ENCODE measurements around the gene FIP1L1.

FIP1L1 gene

GRCh38 chr4:53419208-53419607 is 41.8 kb downstream of the FIP1L1 start:
- Histone ChIP-seq H3K36me3 (ENCODE audit: control insufficient read depth, insufficient read depth, low read length) (no peaks in the 10 kb centered on the region), H3K4me1 (ENCODE audit: control insufficient read depth, insufficient read depth, low read length) (no peaks in the 10 kb centered on the region), H3K27me3 (ENCODE audit: control insufficient read depth, insufficient read depth, low read length) (no peaks in the 10 kb centered on the region), H3K9ac (ENCODE audit: low read length) (no peak overlapping the region), H3K4me3 (ENCODE audit: low read length) (no peak overlapping the region), H3K9me3 (ENCODE audit: control insufficient read depth, low read length) (no peaks in the 10 kb centered on the region)

DNA sequence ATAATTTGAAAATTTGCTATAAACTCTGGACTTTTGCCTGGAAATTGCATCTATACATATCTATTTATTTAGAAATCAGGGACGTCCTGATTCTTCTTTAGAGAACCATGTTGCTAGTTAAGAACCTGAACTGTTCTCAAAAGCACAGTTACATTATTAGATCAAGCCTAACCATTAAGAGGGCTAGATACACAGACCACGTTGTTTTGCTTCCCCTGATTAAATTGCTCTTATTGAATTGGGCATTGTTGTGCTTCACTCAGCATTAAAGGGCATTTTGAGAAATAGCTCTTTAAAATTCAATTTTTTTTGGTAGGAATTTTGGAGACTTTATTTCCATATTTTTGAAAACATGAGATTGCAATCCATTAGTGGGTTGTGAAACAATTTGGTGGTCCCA is 44.4 kb downstream of the FIP1L1 start:
- H3K4me3 ChIP-seq (ENCODE audit: low read length): no peak overlapping the region
- H3K4me1 ChIP-seq (ENCODE audit: control insufficient read depth, insufficient read depth, low read length): no peaks in the 10 kb centered on the region
- H3K27me3 ChIP-seq (ENCODE audit: control insufficient read depth, insufficient read depth, low read length): no peaks in the 10 kb centered on the region
- no peak overlapping the region for H3K9ac ChIP-seq (ENCODE audit: low read length)
- no peaks in the 10 kb centered on the region for H3K36me3 ChIP-seq (ENCODE audit: control insufficient read depth, insufficient read depth, low read length)
- no peaks in the 10 kb centered on the region for H3K9me3 ChIP-seq (ENCODE audit: control insufficient read depth, low read length)

- H3K9me3 ChIP-seq (ENCODE audit: control insufficient read depth, low read length): no peaks in the 10 kb centered on the region
- no peak overlapping the region for H3K9ac ChIP-seq (ENCODE audit: low read length)
Observed at GRCh38 chr4:53422367-53422766, 44.9 kb downstream of the FIP1L1 start.

GRCh38 chr4:53424280-53424679 is 46.8 kb downstream of the FIP1L1 start:
- Histone ChIP-seq H3K36me3 (ENCODE audit: control insufficient read depth, insufficient read depth, low read length) (no peaks in the 10 kb centered on the region), H3K4me3 (ENCODE audit: low read length) (no peak overlapping the region), H3K9ac (ENCODE audit: low read length) (no peak overlapping the region), H3K4me1 (ENCODE audit: control insufficient read depth, insufficient read depth, low read length) (no peaks in the 10 kb centered on the region), H3K9me3 (ENCODE audit: control insufficient read depth, low read length) (no peaks in the 10 kb centered on the region), H3K27me3 (ENCODE audit: control insufficient read depth, insufficient read depth, low read length) (no peaks in the 10 kb centered on the region)

More at GRCh38 chr4:53422367-53422766, 44.9 kb downstream of the FIP1L1 start:
- no peaks in the 10 kb centered on the region for H3K36me3 ChIP-seq (ENCODE audit: control insufficient read depth, insufficient read depth, low read length)
- no peak overlapping the region for H3K4me3 ChIP-seq (ENCODE audit: low read length)
- no peaks in the 10 kb centered on the region for H3K4me1 ChIP-seq (ENCODE audit: control insufficient read depth, insufficient read depth, low read length)
- no peaks in the 10 kb centered on the region for H3K27me3 ChIP-seq (ENCODE audit: control insufficient read depth, insufficient read depth, low read length)

DNA sequence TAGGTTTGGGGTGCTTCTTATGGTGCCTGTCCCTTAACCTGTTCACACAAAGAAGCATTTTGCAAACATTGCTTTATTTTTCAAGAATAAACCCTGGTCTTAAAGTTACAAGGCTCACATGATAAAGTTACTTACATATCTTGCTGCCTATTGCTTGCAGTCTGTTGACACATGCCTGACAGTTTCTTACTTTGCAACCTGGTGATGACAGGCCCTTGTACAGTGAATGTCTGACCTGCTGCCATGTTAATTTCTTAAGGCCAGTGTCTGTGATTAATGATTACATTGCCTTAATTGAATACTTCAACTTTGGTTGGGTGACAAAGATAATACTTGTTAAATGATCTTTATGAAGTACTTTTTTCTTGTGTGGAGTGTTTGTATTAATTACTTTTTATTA is 49.9 kb downstream of the FIP1L1 start:
- no peaks in the 10 kb centered on the region for H3K36me3 ChIP-seq (ENCODE audit: control insufficient read depth, insufficient read depth, low read length)
- no peaks in the 10 kb centered on the region for H3K4me1 ChIP-seq (ENCODE audit: control insufficient read depth, insufficient read depth, low read length)

GRCh38 chr4:53431052-53431451 is 53.6 kb downstream of the FIP1L1 start:
- no peak overlapping the region for H3K4me3 ChIP-seq (ENCODE audit: low read length)
- H3K4me1 ChIP-seq (ENCODE audit: control insufficient read depth, insufficient read depth, low read length): no peaks in the 10 kb centered on the region
- H3K36me3 ChIP-seq (ENCODE audit: control insufficient read depth, insufficient read depth, low read length): no peaks in the 10 kb centered on the region

More for the DNA sequence above, 49.9 kb downstream of the FIP1L1 start:
- Histone ChIP-seq H3K27me3 (ENCODE audit: control insufficient read depth, insufficient read depth, low read length) (no peaks in the 10 kb centered on the region), H3K4me3 (ENCODE audit: low read length) (no peak overlapping the region), H3K9ac (ENCODE audit: low read length) (no peak overlapping the region), H3K9me3 (ENCODE audit: control insufficient read depth, low read length) (no peaks in the 10 kb centered on the region)

DNA sequence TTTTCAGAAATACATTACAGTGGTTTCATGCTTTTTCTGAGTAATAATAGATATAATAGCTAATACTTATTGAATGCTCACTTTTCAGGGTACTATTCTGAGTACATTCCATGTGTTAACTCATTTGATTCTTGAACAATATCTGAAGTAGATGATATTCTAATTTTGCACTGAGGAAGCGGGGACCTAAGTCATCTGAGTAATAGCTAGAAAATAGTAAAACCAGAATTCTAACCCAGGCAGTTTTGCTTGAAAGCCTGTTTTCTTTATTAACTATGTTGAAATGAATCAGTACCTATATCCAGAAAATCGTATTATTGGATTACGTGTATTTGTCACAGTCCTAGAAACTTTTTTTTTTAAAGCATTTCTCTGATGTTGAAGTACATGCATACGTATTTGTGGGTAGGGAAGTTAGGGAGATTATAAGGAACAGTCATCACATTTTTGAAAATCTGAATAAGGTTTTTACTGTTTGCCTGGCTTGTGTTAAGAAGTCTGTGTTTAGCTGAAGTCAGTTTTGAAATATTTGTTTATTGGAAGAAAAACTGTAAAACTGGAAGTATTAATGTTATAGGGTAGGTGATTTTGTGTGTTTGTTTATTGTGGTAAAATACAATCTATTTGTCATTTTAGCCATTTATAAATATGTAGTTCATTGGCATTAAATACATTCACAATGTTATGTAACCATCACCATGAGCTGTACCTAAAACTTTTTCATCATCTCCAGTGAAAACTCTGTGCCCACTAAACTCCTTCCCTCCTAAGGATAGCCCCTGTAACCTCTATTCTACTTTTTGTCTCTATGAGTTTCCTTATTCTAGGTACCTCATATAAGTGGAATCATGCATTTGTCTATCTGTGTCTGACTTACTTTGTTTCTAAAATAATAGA is 55.3 kb downstream of the FIP1L1 start:
- no peaks in the 10 kb centered on the region for H3K4me1 ChIP-seq (ENCODE audit: control insufficient read depth, insufficient read depth, low read length)
- H3K4me3 ChIP-seq (ENCODE audit: low read length): no peak overlapping the region
- no peaks in the 10 kb centered on the region for H3K27me3 ChIP-seq (ENCODE audit: control insufficient read depth, insufficient read depth, low read length)
- no peaks in the 10 kb centered on the region for H3K9me3 ChIP-seq (ENCODE audit: control insufficient read depth, low read length)
- no peak overlapping the region for H3K9ac ChIP-seq (ENCODE audit: low read length)
- H3K36me3 ChIP-seq (ENCODE audit: control insufficient read depth, insufficient read depth, low read length): no peaks in the 10 kb centered on the region

More at GRCh38 chr4:53431052-53431451, 53.6 kb downstream of the FIP1L1 start:
- no peaks in the 10 kb centered on the region for H3K27me3 ChIP-seq (ENCODE audit: control insufficient read depth, insufficient read depth, low read length)
- no peaks in the 10 kb centered on the region for H3K9me3 ChIP-seq (ENCODE audit: control insufficient read depth, low read length)
- H3K9ac ChIP-seq (ENCODE audit: low read length): no peak overlapping the region

GRCh38 chr4:53436251-53436650 is 58.8 kb downstream of the FIP1L1 start:
- Histone ChIP-seq H3K4me3 (ENCODE audit: low read length) (no peak overlapping the region), H3K4me1 (ENCODE audit: control insufficient read depth, insufficient read depth, low read length) (no peaks in the 10 kb centered on the region), H3K36me3 (ENCODE audit: control insufficient read depth, insufficient read depth, low read length) (no peaks in the 10 kb centered on the region), H3K27me3 (ENCODE audit: control insufficient read depth, insufficient read depth, low read length) (no peaks in the 10 kb centered on the region), H3K9ac (ENCODE audit: low read length) (no peak overlapping the region), H3K9me3 (ENCODE audit: control insufficient read depth, low read length) (no peaks in the 10 kb centered on the region)

DNA sequence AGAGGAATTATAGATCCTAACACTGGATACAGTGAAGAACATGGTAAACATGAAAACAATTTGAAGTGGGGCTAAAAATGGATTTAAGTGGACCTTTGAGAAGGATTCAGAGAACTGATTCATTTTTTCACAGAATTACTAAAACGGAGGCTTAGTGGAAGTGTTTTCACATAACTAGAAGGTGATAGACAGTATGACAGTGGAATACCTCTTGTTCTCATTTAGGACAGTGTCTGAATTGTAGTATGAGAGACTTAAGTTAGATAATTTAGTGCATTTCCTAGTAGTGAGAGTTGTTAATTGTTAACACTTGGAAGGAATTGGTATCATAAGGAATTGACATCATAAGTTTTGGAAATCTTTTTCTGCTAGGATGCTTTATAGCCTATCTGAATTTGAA is 64.1 kb downstream of the FIP1L1 start:
- Histone ChIP-seq H3K4me1 (ENCODE audit: control insufficient read depth, insufficient read depth, low read length) (no peaks in the 10 kb centered on the region), H3K9me3 (ENCODE audit: control insufficient read depth, low read length) (no peaks in the 10 kb centered on the region), H3K27me3 (ENCODE audit: control insufficient read depth, insufficient read depth, low read length) (no peaks in the 10 kb centered on the region), H3K36me3 (ENCODE audit: control insufficient read depth, insufficient read depth, low read length) (no peaks in the 10 kb centered on the region), H3K4me3 (ENCODE audit: low read length) (no peak overlapping the region), H3K9ac (ENCODE audit: low read length) (no peak overlapping the region)

DNA sequence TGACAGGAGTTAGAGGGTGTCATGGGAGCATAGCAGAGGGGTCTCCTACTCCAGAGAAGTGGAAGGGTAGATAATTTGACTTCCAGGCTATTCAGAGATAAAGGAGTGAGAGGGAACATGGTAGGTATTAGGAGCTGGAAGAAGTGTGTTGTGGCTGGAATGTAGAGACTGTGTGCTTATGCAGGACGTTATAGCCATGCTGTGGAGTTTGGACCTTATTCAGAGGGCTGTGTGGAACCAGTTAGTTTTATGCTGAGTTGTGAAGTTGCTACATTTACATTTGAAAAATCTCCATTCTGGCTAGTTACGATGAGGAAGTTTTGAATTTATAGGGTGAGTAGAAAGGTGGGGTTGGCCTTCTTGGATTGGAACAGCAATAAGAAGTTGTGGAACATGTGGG is 67.5 kb downstream of the FIP1L1 start:
- Histone ChIP-seq H3K4me3 (ENCODE audit: low read length) (no peak overlapping the region), H3K9ac (ENCODE audit: low read length) (no peak overlapping the region), H3K4me1 (ENCODE audit: control insufficient read depth, insufficient read depth, low read length) (no peaks in the 10 kb centered on the region), H3K27me3 (ENCODE audit: control insufficient read depth, insufficient read depth, low read length) (no peaks in the 10 kb centered on the region), H3K36me3 (ENCODE audit: control insufficient read depth, insufficient read depth, low read length) (no peaks in the 10 kb centered on the region), H3K9me3 (ENCODE audit: control insufficient read depth, low read length) (no peaks in the 10 kb centered on the region)

DNA sequence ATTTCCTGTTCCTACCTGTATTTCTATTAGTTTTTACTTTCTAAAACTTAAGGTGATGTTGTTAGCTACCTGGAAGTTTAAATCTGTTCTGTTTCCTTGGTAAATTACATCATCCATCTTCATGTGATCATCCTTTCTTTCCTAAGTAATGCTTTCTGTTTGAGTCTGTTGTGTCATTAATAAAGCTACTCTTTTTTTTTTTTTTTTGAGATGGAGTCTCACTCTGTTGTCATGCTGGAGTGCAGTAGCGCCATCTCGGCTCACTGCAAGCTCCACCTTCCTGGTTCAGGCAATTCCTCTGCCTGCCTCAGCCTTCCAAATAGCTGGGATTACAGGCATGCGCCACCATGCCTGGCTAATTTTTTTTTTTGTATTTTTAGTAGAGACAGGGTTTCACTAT is 73.3 kb downstream of the FIP1L1 start:
- Histone ChIP-seq H3K9ac (ENCODE audit: low read length) (no peak overlapping the region), H3K4me1 (ENCODE audit: control insufficient read depth, insufficient read depth, low read length) (peaks cover 3% of the 10 kb centered on the region), H3K4me3 (ENCODE audit: low read length) (no peak overlapping the region), H3K36me3 (ENCODE audit: control insufficient read depth, insufficient read depth, low read length) (no peaks in the 10 kb centered on the region), H3K27me3 (ENCODE audit: control insufficient read depth, insufficient read depth, low read length) (no peaks in the 10 kb centered on the region), H3K9me3 (ENCODE audit: control insufficient read depth, low read length) (no peaks in the 10 kb centered on the region)

DNA sequence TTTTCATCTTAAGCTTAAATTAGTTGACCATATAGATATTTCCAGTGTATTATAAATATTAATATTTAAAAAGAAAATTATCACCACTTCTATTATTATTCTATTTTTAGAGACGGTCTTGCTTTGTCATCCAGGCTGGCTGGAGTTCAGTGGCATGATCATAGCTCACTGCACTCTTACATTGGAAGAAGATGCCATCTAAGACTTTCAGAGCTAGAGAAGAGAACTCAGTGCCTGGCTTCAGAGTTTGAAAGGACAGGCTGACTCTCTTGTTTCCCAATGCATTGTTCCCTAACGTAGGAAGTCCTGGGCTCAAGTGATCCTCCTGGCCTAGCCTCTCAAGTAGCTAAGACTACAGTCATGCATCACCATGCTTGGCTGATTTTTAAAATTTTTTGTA is 75.9 kb downstream of the FIP1L1 start:
- H3K4me3 ChIP-seq (ENCODE audit: low read length): no peak overlapping the region
- H3K9ac ChIP-seq (ENCODE audit: low read length): no peak overlapping the region
- H3K36me3 ChIP-seq (ENCODE audit: control insufficient read depth, insufficient read depth, low read length): no peaks in the 10 kb centered on the region

More for the DNA sequence above, 75.9 kb downstream of the FIP1L1 start:
- peaks cover 6% of the 10 kb centered on the region for H3K4me1 ChIP-seq (ENCODE audit: control insufficient read depth, insufficient read depth, low read length)
- no peaks in the 10 kb centered on the region for H3K9me3 ChIP-seq (ENCODE audit: control insufficient read depth, low read length)
- H3K27me3 ChIP-seq (ENCODE audit: control insufficient read depth, insufficient read depth, low read length): no peaks in the 10 kb centered on the region

Measured in mucosa of stomach (tissue), 1 donor.